IMR-90 (cell line): Measurements from ENCODE around the gene NDUFAF7. TPM values are rescaled to one million over a fixed set of nuclear protein-coding genes. Genes with fewer than 3 reads are reported as not detected.

Experiments
- ATAC-seq: fragments of 200-7000 bp; cut with Tn5 transposase; 2 replicates; pipeline ENCODE4 v1.9.1; 2020; ENCODE audit warnings: low read depth, mild to moderate bottlenecking, moderate library complexity
- BruUV-seq: library from RNA; stranded (reverse); fragments of 400-500 nt; replicated peaks from 2 replicates; lab custom pipeline; 2021; lab: Mats Ljungman, UMichigan
- CTCF ChIA-PET: fragments of 300-600 bp; formaldehyde crosslinking; extraction: SDS; loops from one replicate; lab custom pipeline; 2021; ENCODE audit warnings: antibody characterized with exemption; lab: Yijun Ruan, JAX
- POLR2A ChIA-PET: fragments of 300-600 bp; sonication (Branson Sonifier 250); formaldehyde crosslinking; loops from one replicate; lab custom pipeline; 2022; ENCODE audit warnings: antibody characterized with exemption; ENCODE audit not compliant: unreplicated experiment; lab: Charles Lee
- DNase-seq: peaks from one replicate; pipeline ENCODE4 v3.0.0; 2013
- H2AFZ ChIP-seq: replicated peaks from 2 replicates; pipeline ENCODE3; 2013; ENCODE audit warnings: low read length, mild to moderate bottlenecking; ENCODE audit not compliant: poor library complexity
- H2AK5ac ChIP-seq: 2 replicates; pipeline ENCODE4 v1.6.1; 2013; ENCODE audit warnings: low read depth, low read length, inconsistent platforms
- H2AK9ac ChIP-seq: replicated peaks from 2 replicates; pipeline ENCODE3; 2013; ENCODE audit warnings: mild to moderate bottlenecking, low read depth, low read length, moderate library complexity; ENCODE audit not compliant: poor library complexity
- H2BK120ac ChIP-seq: 2 replicates; pipeline ENCODE4 v1.6.1; 2013; ENCODE audit warnings: low read depth, low read length, inconsistent platforms
- H2BK15ac ChIP-seq: 3 replicates; pipeline ENCODE4 v1.6.1; 2013; ENCODE audit warnings: low read depth, low read length, inconsistent platforms
- H2BK20ac ChIP-seq: 2 replicates; pipeline ENCODE4 v1.6.1; 2013; ENCODE audit warnings: low read depth, mild to moderate bottlenecking, inconsistent platforms, low read length, moderate library complexity
- H2BK5ac ChIP-seq: 2 replicates; pipeline ENCODE4 v1.6.1; 2013; ENCODE audit warnings: mild to moderate bottlenecking, low read depth, low read length, inconsistent platforms; ENCODE audit not compliant: poor library complexity, severe bottlenecking
- H3K14ac ChIP-seq: replicated peaks from 2 replicates; pipeline ENCODE4 v1.6.1; 2013; ENCODE audit warnings: low read depth, low read length, inconsistent platforms
- H3K18ac ChIP-seq: 2 replicates; pipeline ENCODE4 v1.6.1; 2013; ENCODE audit warnings: low read depth, low read length, control low read depth
- H3K23ac ChIP-seq: 2 replicates; pipeline ENCODE4 v1.6.1; 2013; ENCODE audit warnings: low read depth, low read length, inconsistent platforms
- H3K27ac ChIP-seq: 2 replicates; pipeline ENCODE4 v1.5.1; 2013; ENCODE audit warnings: mild to moderate bottlenecking, control low read depth, low read length; ENCODE audit not compliant: insufficient read depth
- H3K27me3 ChIP-seq: 2 replicates; pipeline ENCODE4 v1.6.1; 2013; ENCODE audit warnings: low read length; ENCODE audit not compliant: control insufficient read depth, insufficient read depth
- H3K36me3 ChIP-seq: 2 replicates; pipeline ENCODE4 v1.6.1; 2013; ENCODE audit warnings: low read length, mixed read lengths; ENCODE audit not compliant: control insufficient read depth, insufficient read depth
- H3K4ac ChIP-seq: 2 replicates; pipeline ENCODE4 v1.6.1; 2013; ENCODE audit warnings: low read depth, low read length, inconsistent platforms
- H3K4me1 ChIP-seq: 2 replicates; pipeline ENCODE4 v1.6.1; 2013; ENCODE audit warnings: low read length, mixed read lengths; ENCODE audit not compliant: control insufficient read depth, insufficient read depth
- H3K4me2 ChIP-seq: 2 replicates; pipeline ENCODE4 v1.6.1; 2013; ENCODE audit warnings: low read depth, mild to moderate bottlenecking, control low read depth, low read length, moderate library complexity
- H3K4me3 ChIP-seq: 2 replicates; pipeline ENCODE4 v1.5.1; 2013; ENCODE audit warnings: low read depth, mild to moderate bottlenecking, control low read depth, low read length, moderate library complexity; ENCODE audit not compliant: insufficient read depth
- H3K56ac ChIP-seq: 2 replicates; pipeline ENCODE4 v1.6.1; 2013; ENCODE audit warnings: low read length, inconsistent platforms; ENCODE audit not compliant: insufficient read depth; ENCODE audit errors: extremely low read depth
- H3K79me1 ChIP-seq, 2 experiments: 2 replicates each; pipeline ENCODE4 v1.6.1; 2013; ENCODE audit warnings: low read length in 2 of 2, inconsistent platforms in 1 of 2, low read depth in 1 of 2
- H3K9ac ChIP-seq: 2 replicates; pipeline ENCODE4 v1.6.1; 2013; ENCODE audit warnings: low read depth, low read length, control low read depth
- H3K9me1 ChIP-seq: 2 replicates; pipeline ENCODE4 v1.6.1; 2013; ENCODE audit warnings: low read length, inconsistent platforms; ENCODE audit not compliant: insufficient read depth
- H3K9me3 ChIP-seq: 2 replicates; pipeline ENCODE4 v1.6.1; 2013; ENCODE audit warnings: low read length; ENCODE audit not compliant: control insufficient read depth, insufficient read depth
- H4K20me1 ChIP-seq: 2 replicates; pipeline ENCODE4 v1.6.1; 2013; ENCODE audit warnings: low read length, inconsistent platforms; ENCODE audit not compliant: insufficient read depth
- H4K5ac ChIP-seq: 2 replicates; pipeline ENCODE4 v1.6.1; 2013; ENCODE audit warnings: mild to moderate bottlenecking, low read depth, low read length, control low read depth
- H4K8ac ChIP-seq, 2 experiments: 2 replicates each; pipeline ENCODE4 v1.6.1; 2013; ENCODE audit warnings: low read depth in 2 of 2, low read length in 2 of 2, control low read depth in 1 of 2, inconsistent platforms in 1 of 2
- H4K91ac ChIP-seq: 2 replicates; pipeline ENCODE4 v1.6.1; 2013; ENCODE audit warnings: low read depth, low read length, inconsistent platforms; ENCODE audit not compliant: insufficient read depth
- BHLHE40 ChIP-seq: fragments of 150-350 bp; IDR thresholded peaks from 2 replicates; pipeline ENCODE4 v1.6.1; 2016; ENCODE audit warnings: mild to moderate bottlenecking, low read depth, low read length
- ELK1 ChIP-seq: fragments of 150-350 bp; IDR thresholded peaks from 2 replicates; pipeline ENCODE4 v1.6.1; 2016; ENCODE audit warnings: low read depth, mild to moderate bottlenecking, low read length, moderate library complexity, borderline replicate concordance
- FOS ChIP-seq: fragments of 150-350 bp; IDR thresholded peaks from 2 replicates; pipeline ENCODE4 v1.6.1; 2016; ENCODE audit warnings: low read depth, low read length
- MXI1 ChIP-seq: IDR thresholded peaks from 2 replicates; pipeline ENCODE4 v1.6.1; 2012; ENCODE audit warnings: low read depth, mild to moderate bottlenecking, low read length, moderate library complexity, borderline replicate concordance
- NFE2L2 ChIP-seq: fragments of 150-350 bp; IDR thresholded peaks from 2 replicates; pipeline ENCODE4 v1.6.1; 2016; ENCODE audit warnings: low read depth, mild to moderate bottlenecking, low read length
- RAD21 ChIP-seq: IDR thresholded peaks from 2 replicates; pipeline ENCODE4 v1.6.1; 2012; ENCODE audit warnings: low read length, improper control_type of control experiment
- RCOR1 ChIP-seq: IDR thresholded peaks from 2 replicates; pipeline ENCODE4 v1.6.1; 2012; ENCODE audit warnings: mild to moderate bottlenecking, low read length, improper control_type of control experiment; ENCODE audit not compliant: insufficient replicate concordance
- RFX5 ChIP-seq: IDR thresholded peaks from 2 replicates; pipeline ENCODE4 v1.8.0; 2012; ENCODE audit warnings: low read depth, mild to moderate bottlenecking, low read length, moderate library complexity
- USF2 ChIP-seq: fragments of 150-350 bp; IDR thresholded peaks from 2 replicates; pipeline ENCODE4 v1.6.1; 2017; ENCODE audit warnings: mild to moderate bottlenecking, antibody characterized with exemption, low read length, low read depth
- WGBS, 2 experiments: methylation state at CpG; one replicate each; pipeline versions ENCODE4 v1.1.5 to v1.1.7; 2013; ENCODE audit warnings: missing lambda C conversion rate in 2 of 2; ENCODE audit not compliant: insufficient read length in 1 of 2; ENCODE audit errors: extremely low coverage in 2 of 2; 5-methylcytosine and 5-hydroxymethylcytosine counted together
- dilution Hi-C: fragments of 300-500 bp; cut with HindIII; formaldehyde crosslinking; loops from one replicate; pipeline ENCODE4 v1.14.3; 2018; ENCODE audit warnings: low sequenced_read_pairs; ENCODE audit not compliant: unreplicated experiment
- in situ Hi-C: fragments of 300-500 bp; cut with MboI; formaldehyde crosslinking; loops from 3 replicates; pipeline ENCODE4 v1.14.3; 2019; ENCODE audit warnings: low sequenced_read_pairs, inconsistent platforms, mixed read lengths
- intact Hi-C: fragments of 100-400 bp; cut with micrococcal nuclease; formaldehyde crosslinking; loops from 2 replicates; pipeline ENCODE4 v1.10.0; 2022
- polyA plus RNA-seq, 3 experiments: library from polyadenylated mRNA; depleted of rRNA; stranded (reverse); fragments of >200 nt; gene quantifications; 2 replicates each; pipeline ENCODE4 v1.2.3, GENCODE V29; 2012; ENCODE audit warnings: low replicate concordance in 1 of 3
- total RNA-seq: library from RNA; depleted of rRNA; stranded (reverse); fragments of >200 nt; gene quantifications from 2 replicates; pipeline ENCODE4 v1.2.3, GENCODE V29; 2012

Gene NDUFAF7
- total and polyA plus RNA-seq, 2 of the 4 experiments (the other 2 are of a cell fraction) = 9.9 to 17.4 TPM

GRCh38 chr2:37205689-37206341 is 25.6 kb upstream of the NDUFAF7 start:
- POLR2A ChIA-PET = no interaction called here
- H3K36me3 ChIP-seq = peaks cover 27% of the 10 kb centered on the region
- H3K9me3 ChIP-seq = peaks cover 3% of the 10 kb centered on the region

More at GRCh38 chr2:37205689-37206341, 25.6 kb upstream of the NDUFAF7 start:
- Histone ChIP-seq H3K14ac (no peak overlapping the region), H4K8ac (no peak overlapping the region), H3K9me1 (no peaks in the 10 kb centered on the region), H3K56ac (no peak overlapping the region), H3K4me3 (no peak overlapping the region), H3K4ac (no peak overlapping the region), H4K91ac (no peak overlapping the region), H3K18ac (no peak overlapping the region), H3K79me1 (peaks cover 18 to 27% of the 10 kb centered on the region in 2 experiments), H2AK5ac (no peak overlapping the region), H3K27ac (no peak overlapping the region), H2BK20ac (no peak overlapping the region), H2BK120ac (no peak overlapping the region), H3K23ac (no peak overlapping the region), H3K4me2 (no peak overlapping the region), H3K27me3 (no peaks in the 10 kb centered on the region), H3K9ac (no peak overlapping the region), H4K20me1 (peaks cover 3% of the 10 kb centered on the region; the same call in 1 of the 2 replicates), H2BK15ac (no peak overlapping the region), H3K4me1 (peaks cover 2% of the 10 kb centered on the region; the same call in 1 of the 2 replicates), H2AK9ac (no peak overlapping the region), H2AFZ (no peak overlapping the region), H2BK5ac (no peak overlapping the region), H4K5ac (no peak overlapping the region; the same call in 1 of the 2 replicates)
- in situ Hi-C loops = no loop called here
- 83% methylated on average over 1 of the region's 5 CpGs; no CpG with 5 or more reads in 1 of the 2 experiments for WGBS, 2 experiments
- dilution Hi-C loops = no loop called here
- CTCF ChIA-PET = no interaction called here
- no TSS peak for BruUV-seq
- ATAC-seq = no peak
- no peak for TF ChIP-seq BHLHE40
- no peak for TF ChIP-seq USF2
- no peak for TF ChIP-seq FOS
- TF ChIP-seq RAD21 = no peak
- no peak for TF ChIP-seq NFE2L2
- TF ChIP-seq MXI1 = no peak
- TF ChIP-seq ELK1 = no peak
- TF ChIP-seq RCOR1 = no peak
- TF ChIP-seq RFX5 = no peak
- intact Hi-C loops = no loop called here
- DNase-seq = no peak
